GM06990 (cell line): ENCODE data around the gene CUBN.

ENCODE experiments used
- DNase-seq: peaks from one replicate; pipeline ENCODE4 v3.0.0-alpha.2; 2011; ENCODE audit not compliant: insufficient read length; ENCODE audit errors: extremely low read depth
- H3K27me3 ChIP-seq: replicated peaks from 2 replicates; pipeline ENCODE4 v1.6.0; 2011; ENCODE audit warnings: low read length; ENCODE audit not compliant: control insufficient read depth, insufficient read depth
- H3K36me3 ChIP-seq: 2 replicates; pipeline ENCODE4 v1.5.1; 2011; ENCODE audit warnings: low read length; ENCODE audit not compliant: control insufficient read depth, insufficient read depth
- H3K4me3 ChIP-seq: replicated peaks from 2 replicates; pipeline ENCODE4 v1.5.1; 2011; ENCODE audit warnings: low read depth, mild to moderate bottlenecking, control low read depth, low read length
- TF ChIP-seq, protein P1 (sequence below): IDR thresholded peaks from 2 replicates; pipeline ENCODE4 v1.5.1; 2011; ENCODE audit warnings: low read length, control low read depth, mild to moderate bottlenecking, inconsistent platforms; ENCODE audit not compliant: insufficient read depth, poor library complexity, severe bottlenecking

The CUBN gene

DNA sequence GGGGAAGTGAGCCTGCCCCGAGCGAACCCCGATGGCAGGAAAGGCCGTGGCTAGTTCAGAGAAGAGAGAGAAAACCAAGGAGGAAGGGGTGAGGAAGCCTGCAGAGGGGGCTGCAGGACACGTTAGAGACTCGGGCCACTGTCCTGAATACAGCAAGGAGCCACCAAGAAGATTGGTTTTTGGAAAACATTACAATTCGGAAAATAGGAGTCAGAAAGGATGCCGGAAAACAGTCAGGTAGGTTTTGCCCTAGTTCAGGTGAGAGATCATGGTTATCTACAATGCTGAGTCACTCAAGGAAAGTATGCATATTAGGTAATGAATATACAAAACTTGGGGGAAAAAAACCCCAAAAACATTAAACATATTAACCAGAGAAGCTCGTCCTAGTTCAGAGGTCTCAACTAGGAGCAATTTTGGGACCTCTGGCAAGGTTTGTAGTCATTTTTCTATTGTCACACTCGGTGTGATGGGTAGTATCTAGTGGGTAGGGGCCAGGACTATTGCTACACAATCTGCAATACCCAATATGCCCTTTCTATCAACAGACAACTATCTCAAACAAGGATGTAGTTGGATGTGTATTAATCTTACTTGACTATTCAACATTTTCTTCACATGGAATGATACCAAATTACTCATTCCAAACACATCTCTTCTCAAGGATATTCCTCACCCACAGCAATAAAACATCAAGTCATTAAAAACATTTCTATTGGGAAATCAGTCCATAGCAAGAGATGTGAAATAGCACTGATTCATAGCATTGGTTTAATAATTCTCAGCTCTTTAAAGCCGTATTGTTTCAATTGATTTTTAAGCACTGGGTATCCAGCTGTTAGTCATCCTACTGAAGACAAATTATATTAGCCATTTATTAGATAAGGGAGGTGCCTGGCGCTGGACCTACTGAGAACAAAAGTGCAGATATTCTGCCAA lies 238.0 kb downstream of the CUBN start:
- no peak for DNase-seq
- TF ChIP-seq, protein P1, sequence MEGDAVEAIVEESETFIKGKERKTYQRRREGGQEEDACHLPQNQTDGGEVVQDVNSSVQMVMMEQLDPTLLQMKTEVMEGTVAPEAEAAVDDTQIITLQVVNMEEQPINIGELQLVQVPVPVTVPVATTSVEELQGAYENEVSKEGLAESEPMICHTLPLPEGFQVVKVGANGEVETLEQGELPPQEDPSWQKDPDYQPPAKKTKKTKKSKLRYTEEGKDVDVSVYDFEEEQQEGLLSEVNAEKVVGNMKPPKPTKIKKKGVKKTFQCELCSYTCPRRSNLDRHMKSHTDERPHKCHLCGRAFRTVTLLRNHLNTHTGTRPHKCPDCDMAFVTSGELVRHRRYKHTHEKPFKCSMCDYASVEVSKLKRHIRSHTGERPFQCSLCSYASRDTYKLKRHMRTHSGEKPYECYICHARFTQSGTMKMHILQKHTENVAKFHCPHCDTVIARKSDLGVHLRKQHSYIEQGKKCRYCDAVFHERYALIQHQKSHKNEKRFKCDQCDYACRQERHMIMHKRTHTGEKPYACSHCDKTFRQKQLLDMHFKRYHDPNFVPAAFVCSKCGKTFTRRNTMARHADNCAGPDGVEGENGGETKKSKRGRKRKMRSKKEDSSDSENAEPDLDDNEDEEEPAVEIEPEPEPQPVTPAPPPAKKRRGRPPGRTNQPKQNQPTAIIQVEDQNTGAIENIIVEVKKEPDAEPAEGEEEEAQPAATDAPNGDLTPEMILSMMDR: no peak
- Histone ChIP-seq H3K36me3 (no peaks in the 10 kb centered on the region), H3K4me3 (no peak overlapping the region), H3K27me3 (no peaks in the 10 kb centered on the region)

DNA sequence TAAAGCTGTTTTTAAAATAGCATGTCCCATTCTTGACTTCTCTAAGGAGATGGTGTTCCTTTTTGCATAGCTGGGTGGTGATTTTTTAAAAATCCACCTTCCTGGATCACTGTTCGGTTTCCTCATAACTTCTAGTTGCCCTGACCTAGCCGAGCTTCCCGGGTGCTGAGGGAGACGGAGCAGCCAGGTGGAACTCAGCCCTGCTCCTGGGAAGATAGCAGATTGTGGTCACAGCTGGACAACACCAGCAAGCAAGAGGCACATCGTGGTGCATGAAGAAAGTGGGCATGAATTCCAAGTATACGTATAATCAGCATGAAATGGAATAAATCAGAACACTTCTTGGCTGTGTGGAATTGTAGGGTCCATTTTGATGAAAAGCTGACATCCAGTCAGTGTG lies 238.9 kb downstream of the CUBN start:
- Histone ChIP-seq H3K27me3 (no peaks in the 10 kb centered on the region), H3K4me3 (no peak overlapping the region), H3K36me3 (no peaks in the 10 kb centered on the region)
- TF ChIP-seq, protein P1: no peak
- no peak for DNase-seq

DNA sequence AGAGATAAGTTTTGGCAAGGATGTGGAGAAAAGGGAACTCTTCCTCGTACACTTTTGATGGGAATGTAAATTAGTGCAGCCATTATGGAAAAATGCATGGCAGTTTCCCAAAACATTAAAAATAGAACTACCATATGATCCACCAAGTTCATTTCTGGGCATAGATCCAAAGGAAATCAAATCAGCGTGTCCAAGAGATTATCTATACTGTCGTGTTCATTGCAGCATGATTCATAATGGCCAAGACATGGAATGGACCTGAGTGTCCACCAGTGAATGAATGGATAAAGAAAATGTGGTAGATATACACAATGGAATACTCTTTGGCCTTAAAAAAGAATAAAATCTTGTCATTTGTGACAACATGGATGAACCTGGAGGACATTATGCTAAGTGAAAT lies 242.0 kb downstream of the CUBN start:
- DNase-seq: no peak
- H3K4me3 ChIP-seq: no peak overlapping the region
- TF ChIP-seq, protein P1: no peak

DNA sequence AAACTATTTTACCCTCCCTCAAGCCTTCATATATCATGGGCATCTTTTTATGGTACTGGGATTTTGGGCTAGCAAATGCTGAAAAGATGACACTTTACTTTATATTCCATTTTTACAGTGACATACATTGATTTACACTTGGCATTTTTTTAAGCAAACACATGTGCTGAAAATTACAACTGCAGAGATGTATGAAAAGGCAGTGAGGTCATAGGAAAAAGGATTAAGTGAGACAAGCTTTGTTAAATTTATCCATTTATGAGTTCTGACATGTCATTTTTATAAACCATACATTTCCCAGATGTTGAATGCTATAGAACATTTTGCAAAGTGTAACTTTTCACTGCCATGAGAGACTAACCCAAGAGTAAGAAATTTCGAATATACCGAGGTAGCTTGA lies 243.6 kb downstream of the CUBN start:
- DNase-seq: no peak
- Histone ChIP-seq H3K4me3 (no peak overlapping the region), H3K36me3 (no peaks in the 10 kb centered on the region), H3K27me3 (no peaks in the 10 kb centered on the region)
- TF ChIP-seq, protein P1: no peak

More for the DNA sequence above, 242.0 kb downstream of the CUBN start:
- H3K36me3 ChIP-seq: no peaks in the 10 kb centered on the region
- H3K27me3 ChIP-seq: no peaks in the 10 kb centered on the region

DNA sequence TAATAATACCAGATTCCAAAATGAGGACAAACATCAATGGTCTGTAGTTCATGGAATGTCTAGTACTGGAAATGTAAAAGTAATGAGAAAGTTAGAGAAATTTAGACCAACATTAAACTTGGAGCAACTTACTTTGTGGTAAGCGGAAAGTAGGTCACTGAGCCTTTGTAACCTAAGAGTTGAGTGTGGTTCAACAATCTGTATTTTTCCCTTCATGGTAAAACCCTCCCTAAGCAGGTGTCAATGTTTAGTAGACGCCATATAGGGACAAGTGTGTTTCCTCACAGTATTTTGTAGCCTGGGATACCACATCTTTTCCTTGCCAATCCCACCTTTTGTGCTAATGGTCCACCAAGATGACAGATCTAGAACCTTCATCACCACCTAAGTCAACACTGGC lies 245.1 kb downstream of the CUBN start:
- Histone ChIP-seq H3K36me3 (no peaks in the 10 kb centered on the region), H3K4me3 (no peak overlapping the region), H3K27me3 (no peaks in the 10 kb centered on the region)
- TF ChIP-seq, protein P1: no peak
- no peak for DNase-seq

DNA sequence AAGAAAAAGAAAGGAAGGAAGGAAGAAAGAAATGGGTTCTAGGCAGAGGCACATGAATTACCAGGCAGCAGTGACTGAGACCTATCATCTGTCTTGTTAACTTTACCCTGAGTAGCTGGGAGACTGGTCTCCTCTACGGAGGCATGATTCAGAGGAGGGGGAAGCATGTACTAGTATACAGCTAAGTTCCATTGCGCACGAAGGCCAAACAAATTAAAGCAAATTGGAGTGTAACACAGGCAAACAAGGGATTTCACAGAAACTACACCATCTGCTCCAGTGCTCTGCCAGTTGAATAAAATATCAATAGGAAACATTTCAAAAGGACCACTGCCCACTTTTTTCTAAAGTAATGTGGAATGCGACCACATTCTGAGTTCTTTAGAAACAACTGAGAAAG lies 246.5 kb downstream of the CUBN start:
- no peaks in the 10 kb centered on the region for H3K36me3 ChIP-seq
- H3K4me3 ChIP-seq: no peak overlapping the region
- TF ChIP-seq, protein P1: no peak
- no peak for DNase-seq
- no peaks in the 10 kb centered on the region for H3K27me3 ChIP-seq
